Measurements from ENCODE around the gene ANXA1. TPM values are rescaled to one million over a fixed set of nuclear protein-coding genes. Genes with fewer than 3 reads are reported as not detected.

ANXA1 gene
- total RNA-seq, 1 donor from 2014 or later: 261 TPM

GRCh38 chr9:73114958-73115357 lies 36.7 kb upstream of the ANXA1 start:
- no peak overlapping the region for H3K27ac ChIP-seq
- no peaks in the 10 kb centered on the region for H3K36me3 ChIP-seq
- H3K27me3 ChIP-seq: no peaks in the 10 kb centered on the region
- H3K4me1 ChIP-seq: no peaks in the 10 kb centered on the region
- intact Hi-C loops (cut with DNase I): no loop called here
- no peak for DNase-seq (ENCODE audit: low spot score in 2 of 2)
- H3K9me3 ChIP-seq: no peaks in the 10 kb centered on the region
- TF ChIP-seq CTCF (IDR thresholded peaks at IDR 0.05): no peak
- H3K4me3 ChIP-seq: no peak overlapping the region

GRCh38 chr9:73116031-73116430 lies 35.6 kb upstream of the ANXA1 start:
- H3K36me3 ChIP-seq: no peaks in the 10 kb centered on the region
- H3K27ac ChIP-seq: peak overlapping the region in 1 of 2 donors; percentile 35
- DNase-seq (ENCODE audit: low spot score in 2 of 2): no peak
- H3K4me3 ChIP-seq: no peak overlapping the region
- H3K4me1 ChIP-seq: no peaks in the 10 kb centered on the region
- no peaks in the 10 kb centered on the region for H3K27me3 ChIP-seq
- no peak for TF ChIP-seq CTCF (IDR thresholded peaks at IDR 0.05)
- intact Hi-C loops (cut with DNase I): no loop called here
- H3K9me3 ChIP-seq: no peaks in the 10 kb centered on the region

GRCh38 chr9:73116880-73117279 lies 34.8 kb upstream of the ANXA1 start:
- no peak for TF ChIP-seq CTCF (IDR thresholded peaks at IDR 0.05)
- Histone ChIP-seq H3K36me3 (no peaks in the 10 kb centered on the region), H3K9me3 (no peaks in the 10 kb centered on the region), H3K4me1 (no peaks in the 10 kb centered on the region), H3K4me3 (no peak overlapping the region), H3K27me3 (no peaks in the 10 kb centered on the region), H3K27ac (no peak overlapping the region)
- intact Hi-C loops (cut with DNase I): no loop called here
- DNase-seq (ENCODE audit: low spot score in 2 of 2): no peak

GRCh38 chr9:73118286-73118685 lies 33.4 kb upstream of the ANXA1 start:
- TF ChIP-seq CTCF (IDR thresholded peaks at IDR 0.05): no peak
- Histone ChIP-seq H3K4me1 (no peaks in the 10 kb centered on the region), H3K36me3 (no peaks in the 10 kb centered on the region), H3K9me3 (no peaks in the 10 kb centered on the region), H3K27ac (no peak overlapping the region), H3K27me3 (no peaks in the 10 kb centered on the region), H3K4me3 (no peak overlapping the region)
- intact Hi-C loops (cut with DNase I): no loop called here
- DNase-seq (ENCODE audit: low spot score in 2 of 2): no peak

GRCh38 chr9:73118898-73119554 lies 32.6 kb upstream of the ANXA1 start:
- no peaks in the 10 kb centered on the region for H3K4me1 ChIP-seq
- intact Hi-C loops (cut with DNase I): no loop called here

More at GRCh38 chr9:73118898-73119554, 32.6 kb upstream of the ANXA1 start:
- H3K36me3 ChIP-seq: no peaks in the 10 kb centered on the region
- no peak for TF ChIP-seq CTCF (IDR thresholded peaks at IDR 0.05)
- H3K4me3 ChIP-seq: no peak overlapping the region
- no peaks in the 10 kb centered on the region for H3K9me3 ChIP-seq
- H3K27ac ChIP-seq: no peak overlapping the region
- H3K27me3 ChIP-seq: no peaks in the 10 kb centered on the region
- no peak for DNase-seq (ENCODE audit: low spot score in 2 of 2)
